ENCODE results near the gene CHRNA4. TPM values are rescaled to one million over a fixed set of nuclear protein-coding genes. Genes with fewer than 3 reads are reported as not detected.

Gene CHRNA4
- total and polyA plus RNA-seq, 2 of the 4 experiments (the other 2 are of a cell fraction): not detected

GRCh38 chr20:63355781-63356295 lies 5.3 kb downstream of the CHRNA4 start:
- Histone ChIP-seq H4K91ac (ENCODE audit: insufficient read depth, low read depth, low read length) (no peak overlapping the region), H3K14ac (replicated peaks; ENCODE audit: low read depth, low read length) (no peak overlapping the region), H2BK20ac (ENCODE audit: low read depth, low read length) (no peak overlapping the region), H4K20me1 (ENCODE audit: insufficient read depth, low read length) (no peaks in the 10 kb centered on the region), H3K9me1 (ENCODE audit: insufficient read depth, low read length) (no peaks in the 10 kb centered on the region), H3K4me2 (ENCODE audit: low read depth, low read length) (no peak overlapping the region), H3K4me1 (ENCODE audit: control insufficient read depth, insufficient read depth, low read length) (no peaks in the 10 kb centered on the region), H3K4me3 (ENCODE audit: insufficient read depth, low read depth, low read length) (no peak overlapping the region), H3K36me3 (ENCODE audit: control insufficient read depth, insufficient read depth, low read length) (no peaks in the 10 kb centered on the region), H2BK120ac (ENCODE audit: low read depth, low read length) (no peak overlapping the region), H3K9ac (ENCODE audit: low read depth, low read length) (no peak overlapping the region), H3K4ac (ENCODE audit: low read depth, low read length) (no peak overlapping the region), H2AFZ (replicated peaks; ENCODE audit: low read length, poor library complexity) (no peak overlapping the region), H3K27me3 (ENCODE audit: control insufficient read depth, insufficient read depth, low read length) (peaks cover 15% of the 10 kb centered on the region), H4K5ac (ENCODE audit: low read depth, low read length) (no peak overlapping the region), H2AK5ac (ENCODE audit: low read depth, low read length) (no peak overlapping the region), H3K79me1 (ENCODE audit: low read depth in 1 of 2, low read length in 2 of 2) (no peaks in the 10 kb centered on the region), H2AK9ac (replicated peaks; ENCODE audit: low read depth, low read length, poor library complexity) (no peak overlapping the region), H2BK15ac (ENCODE audit: low read depth, low read length) (no peak overlapping the region), H3K56ac (ENCODE audit: extremely low read depth, insufficient read depth, low read length) (no peak overlapping the region), H3K27ac (ENCODE audit: insufficient read depth, low read length) (no peak overlapping the region), H3K9me3 (ENCODE audit: control insufficient read depth, insufficient read depth, low read length) (no peaks in the 10 kb centered on the region; the same call in 1 of the 2 replicates), H3K23ac (ENCODE audit: low read depth, low read length) (no peak overlapping the region), H4K8ac (ENCODE audit: low read depth in 2 of 2, low read length in 2 of 2) (no peak overlapping the region), H2BK5ac (ENCODE audit: low read depth, low read length, poor library complexity, severe bottlenecking) (no peak overlapping the region), H3K18ac (ENCODE audit: low read depth, low read length) (no peak overlapping the region)
- CTCF ChIA-PET: no interaction called here
- DNase-seq (no peak), ATAC-seq (ENCODE audit: low read depth) (no peak)
- dilution Hi-C loops (cut with HindIII; ENCODE audit: low sequenced_read_pairs, unreplicated experiment): no loop called here
- intact Hi-C loops (cut with micrococcal nuclease): no loop called here
- BruUV-seq (replicated peaks): no TSS peak
- in situ Hi-C loops (cut with MboI; ENCODE audit: low sequenced_read_pairs): no loop called here
- TF ChIP-seq RFX5 (IDR thresholded peaks at IDR 0.05; ENCODE audit: low read depth, low read length) (no peak), RCOR1 (IDR thresholded peaks at IDR 0.05; ENCODE audit: insufficient replicate concordance, low read length) (no peak), MAZ (IDR thresholded peaks at IDR 0.05; ENCODE audit: borderline replicate concordance, low read depth, low read length) (no peak), CTCF (conservative IDR thresholded peaks at IDR 0.05; ENCODE audit: low read depth, low read length) (no peak), MAFK (IDR thresholded peaks at IDR 0.05; ENCODE audit: low read depth, low read length) (no peak)
- POLR2A ChIA-PET (ENCODE audit: unreplicated experiment): no interaction called here
- WGBS, 2 experiments (ENCODE audit: extremely low coverage in 2 of 2, insufficient read length in 1 of 2): 88% methylated on average over 5 of the region's 11 CpGs; no CpG with 5 or more reads in 1 of the 2 experiments
